Spinal cord (tissue), 10 donors: ENCODE measurements around the gene VAV3. TPM values are rescaled to one million over a fixed set of nuclear protein-coding genes. Genes with fewer than 3 reads are reported as not detected.

ENCODE experiments used
- DNase-seq, 6 donors: peaks; one replicate each; pipeline versions ENCODE4 v3.0.0 to v3.0.0-alpha.2; 2013 to 2015; ENCODE audit warnings: low spot score in 6 of 6, low read depth in 4 of 6
- H3K27ac ChIP-seq: one replicate; pipeline ENCODE4 v1.5.1; 2013; ENCODE audit warnings: low read depth, low read length, control low read depth
- H3K27me3 ChIP-seq: one replicate; pipeline ENCODE4 v1.6.1; 2013; ENCODE audit warnings: low read length; ENCODE audit not compliant: control insufficient read depth, insufficient read depth
- H3K36me3 ChIP-seq: one replicate; pipeline ENCODE4 v1.6.1; 2013; ENCODE audit warnings: low read length; ENCODE audit not compliant: control insufficient read depth, insufficient read depth
- H3K4me1 ChIP-seq: one replicate; pipeline ENCODE4 v1.6.1; 2013; ENCODE audit warnings: low read length; ENCODE audit not compliant: control insufficient read depth, insufficient read depth
- H3K4me3 ChIP-seq: one replicate; pipeline ENCODE4 v1.5.1; 2013; ENCODE audit warnings: low read depth, low read length, control low read depth
- H3K9me3 ChIP-seq: one replicate; pipeline ENCODE4 v1.6.1; 2013; ENCODE audit warnings: low read length; ENCODE audit not compliant: control insufficient read depth, insufficient read depth
- WGBS: methylation state at CpG from one replicate; pipeline ENCODE4 v1.1.5; 2013; ENCODE audit warnings: missing lambda C conversion rate; ENCODE audit not compliant: insufficient coverage; 5-methylcytosine and 5-hydroxymethylcytosine counted together
- polyA plus RNA-seq, 2 donors: library from polyadenylated mRNA; unstranded; fragments of 120-200 nt; gene quantifications; one replicate each; pipeline ENCODE4 v1.2.1, GENCODE V29; 2013; ENCODE audit not compliant: insufficient read length in 2 of 2
- total RNA-seq, 2 donors: library from RNA; depleted of rRNA in 1 of 2; stranded (reverse); fragments of 120-200 nt in 1 of 2; fragments of >200 nt in 1 of 2; gene quantifications; one replicate each; pipeline versions ENCODE4 v1.2.3 to v1.2.4, GENCODE V29; 2013 to 2014
- donor health status: healthy.

The VAV3 gene
- total and polyA plus RNA-seq, 4 donors, result 6.1 to 13.6 (median 9.2) TPM

GRCh38 chr1:107940701-107941100 lies 24.3 kb downstream of the VAV3 start:
- no peak overlapping the region for H3K4me3 ChIP-seq
- no peaks in the 10 kb centered on the region for H3K36me3 ChIP-seq
- DNase-seq, result no peak
- no peaks in the 10 kb centered on the region for H3K9me3 ChIP-seq
- no peak overlapping the region for H3K27ac ChIP-seq
- no peaks in the 10 kb centered on the region for H3K4me1 ChIP-seq
- H3K27me3 ChIP-seq, result no peaks in the 10 kb centered on the region

GRCh38 chr1:107940017-107940577 lies 24.9 kb downstream of the VAV3 start:
- 71% methylated on average over 2 of the region's 5 CpGs for WGBS
- no peaks in the 10 kb centered on the region for H3K4me1 ChIP-seq
- no peak overlapping the region for H3K27ac ChIP-seq
- H3K9me3 ChIP-seq, result no peaks in the 10 kb centered on the region
- H3K27me3 ChIP-seq, result no peaks in the 10 kb centered on the region
- no peak overlapping the region for H3K4me3 ChIP-seq
- peak in 1 of 6 donors; percentile 23 for DNase-seq
- no peaks in the 10 kb centered on the region for H3K36me3 ChIP-seq

- Histone ChIP-seq H3K4me3 (no peak overlapping the region), H3K27ac (no peak overlapping the region), H3K36me3 (no peaks in the 10 kb centered on the region), H3K9me3 (no peaks in the 10 kb centered on the region), H3K27me3 (no peaks in the 10 kb centered on the region), H3K4me1 (no peaks in the 10 kb centered on the region)
- WGBS, result no CpG with 5 or more reads among the region's 3 CpGs
- DNase-seq, result no peak
Measured at GRCh38 chr1:107939256-107939655, 25.7 kb downstream of the VAV3 start.

GRCh38 chr1:107936498-107937481 lies 28.2 kb downstream of the VAV3 start:
- Histone ChIP-seq H3K36me3 (no peaks in the 10 kb centered on the region), H3K4me3 (no peak overlapping the region), H3K4me1 (no peaks in the 10 kb centered on the region), H3K9me3 (no peaks in the 10 kb centered on the region), H3K27me3 (no peaks in the 10 kb centered on the region), H3K27ac (no peak overlapping the region)
- DNase-seq, result peak in 4 of 6 donors; percentile 8 to 54 (median 20)
- WGBS, result 50% methylated on average over 7 of the region's 10 CpGs

GRCh38 chr1:107935396-107936064 lies 29.4 kb downstream of the VAV3 start:
- no peak overlapping the region for H3K27ac ChIP-seq
- 100% methylated on average over 2 of the region's 4 CpGs for WGBS

GRCh38 chr1:107934578-107934977 lies 30.4 kb downstream of the VAV3 start:
- WGBS, result no CpG with 5 or more reads among the region's 5 CpGs
- no peaks in the 10 kb centered on the region for H3K27me3 ChIP-seq

More at GRCh38 chr1:107935396-107936064, 29.4 kb downstream of the VAV3 start:
- DNase-seq, result no peak
- Histone ChIP-seq H3K27me3 (no peaks in the 10 kb centered on the region), H3K4me1 (no peaks in the 10 kb centered on the region), H3K9me3 (no peaks in the 10 kb centered on the region), H3K36me3 (no peaks in the 10 kb centered on the region), H3K4me3 (no peak overlapping the region)

GRCh38 chr1:107933736-107934135 lies 31.2 kb downstream of the VAV3 start:
- DNase-seq, result no peak
- no peaks in the 10 kb centered on the region for H3K36me3 ChIP-seq
- no CpG with 5 or more reads among the region's 1 CpG for WGBS
- H3K4me3 ChIP-seq, result no peak overlapping the region
- H3K27me3 ChIP-seq, result no peaks in the 10 kb centered on the region
- no peak overlapping the region for H3K27ac ChIP-seq
- H3K4me1 ChIP-seq, result no peaks in the 10 kb centered on the region
- no peaks in the 10 kb centered on the region for H3K9me3 ChIP-seq

More at GRCh38 chr1:107934578-107934977, 30.4 kb downstream of the VAV3 start:
- peak in 1 of 6 donors; percentile 56 for DNase-seq
- Histone ChIP-seq H3K27ac (no peak overlapping the region), H3K4me3 (no peak overlapping the region), H3K9me3 (no peaks in the 10 kb centered on the region), H3K36me3 (no peaks in the 10 kb centered on the region), H3K4me1 (no peaks in the 10 kb centered on the region)

GRCh38 chr1:107930292-107930691 lies 34.7 kb downstream of the VAV3 start:
- H3K27me3 ChIP-seq, result no peaks in the 10 kb centered on the region
- no peaks in the 10 kb centered on the region for H3K4me1 ChIP-seq
- no peaks in the 10 kb centered on the region for H3K36me3 ChIP-seq
- no peak overlapping the region for H3K27ac ChIP-seq
- H3K9me3 ChIP-seq, result no peaks in the 10 kb centered on the region
- DNase-seq, result no peak
- no peak overlapping the region for H3K4me3 ChIP-seq
- WGBS, result no CpG with 5 or more reads among the region's 1 CpG

GRCh38 chr1:107927820-107928219 lies 37.2 kb downstream of the VAV3 start:
- no peaks in the 10 kb centered on the region for H3K4me1 ChIP-seq
- DNase-seq, result no peak
- H3K36me3 ChIP-seq, result no peaks in the 10 kb centered on the region
- H3K27me3 ChIP-seq, result no peaks in the 10 kb centered on the region
- no peaks in the 10 kb centered on the region for H3K9me3 ChIP-seq
- no peak overlapping the region for H3K4me3 ChIP-seq
- H3K27ac ChIP-seq, result no peak overlapping the region
- WGBS, result no CpG with 5 or more reads among the region's 2 CpGs
